HepG2 (cell line): ENCODE results near the gene RRP12. TPM values are rescaled to one million over a fixed set of nuclear protein-coding genes. Genes with fewer than 3 reads are reported as not detected.

Experiments used
- AFF4 ChIP-seq: sonication (generic); formaldehyde crosslinking; IDR thresholded peaks from 2 replicates; pipeline ENCODE4 v1.4.0; 2020; ENCODE audit warnings: missing genetic modification reagents
- CREM ChIP-seq, 2 experiments: sonication (generic) in 1 of 2; formaldehyde crosslinking in 1 of 2; IDR thresholded peaks; 2 replicates each; pipeline versions ENCODE4 v1.4.0 to v1.6.1; 2016 to 2020; ENCODE audit warnings: antibody characterized with exemption in 1 of 2, mild to moderate bottlenecking in 1 of 2, missing genetic modification reagents in 1 of 2
- ESRRA ChIP-seq: sonication (generic); formaldehyde crosslinking; IDR thresholded peaks from 2 replicates; pipeline ENCODE4 v1.5.1; 2020; ENCODE audit warnings: mild to moderate bottlenecking, low read depth, missing genetic modification reagents
- EZH2 ChIP-seq: conservative IDR thresholded peaks from 2 replicates; pipeline ENCODE4 v1.6.1; 2012; ENCODE audit warnings: mild to moderate bottlenecking, low read depth, low read length, moderate library complexity
- GLMP ChIP-seq: sonication (generic); formaldehyde crosslinking; IDR thresholded peaks from 2 replicates; pipeline ENCODE4 v1.9.0; 2021; ENCODE audit warnings: missing genetic modification reagents, mild to moderate bottlenecking, borderline replicate concordance
- HHEX ChIP-seq: IDR thresholded peaks from 2 replicates; pipeline ENCODE4 v1.6.1; 2016; ENCODE audit warnings: control low read depth
- HNF1A ChIP-seq, 2 experiments: sonication (generic) in 1 of 2; formaldehyde crosslinking in 1 of 2; IDR thresholded peaks; 2 replicates each; pipeline versions ENCODE4 v1.4.0 to v1.6.1; 2016 to 2020; ENCODE audit warnings: borderline replicate concordance in 1 of 2, low read depth in 1 of 2, mild to moderate bottlenecking in 1 of 2, missing genetic modification reagents in 1 of 2
- IKZF5 ChIP-seq: IDR thresholded peaks from 2 replicates; pipeline ENCODE4 v1.6.1; 2018; ENCODE audit warnings: missing genetic modification reagents, mild to moderate bottlenecking, missing compliant biosample characterization
- ZNF280D ChIP-seq: sonication (generic); formaldehyde crosslinking; IDR thresholded peaks from 2 replicates; pipeline ENCODE4 v1.5.1; 2020; ENCODE audit warnings: mild to moderate bottlenecking, missing genetic modification reagents
- ZNF383 ChIP-seq: sonication (generic); formaldehyde crosslinking; IDR thresholded peaks from 2 replicates; pipeline ENCODE4 v1.4.0; 2020; ENCODE audit warnings: missing genetic modification reagents, mild to moderate bottlenecking, borderline replicate concordance
- polyA plus RNA-seq, 8 experiments: library from polyadenylated mRNA; depleted of rRNA in 3 of 8; stranded (reverse) in 7 of 8; unstranded in 1 of 8; fragments of >200 nt; fragmentation: Illumina TruSeq in 4 of 8; extraction: Trizol in 4 of 8; gene quantifications; 2 replicates each; pipeline versions ENCODE4 v1.2.1 to v1.2.3, GENCODE V29; 2011 to 2016; ENCODE audit warnings: low read depth in 4 of 8, missing spikeins in 1 of 8, mixed read lengths in 1 of 8; ENCODE audit not compliant: insufficient read depth in 1 of 8
- total RNA-seq, 5 experiments: library from RNA; depleted of rRNA; stranded (reverse); fragments of >200 nt; fragmentation: Illumina TruSeq; extraction: Trizol; gene quantifications; 2 replicates each; pipeline ENCODE4 v1.2.3, GENCODE V29; 2016; ENCODE audit warnings: low read depth in 1 of 5

RRP12 gene
- total and polyA plus RNA-seq, 2 of the 13 experiments (the other 11 are each of a cell fraction or from before 2014, with no cell fraction given) = 13.2 to 39.4 TPM

GRCh38 chr10:97332591-97333350 is 68.4 kb downstream of the RRP12 start (continued):
- TF ChIP-seq AFF4 (CRISPR knock-in tag) (0 out of 2 replicates have a peak, but pooled peaks have one; percentile 27), HHEX (CRISPR knock-in tag) (no peak), CREM (IDR thresholded peaks at IDR 0.05) (0 out of 2 replicates have a peak, but pooled peaks have one; percentile 13), CREM (CRISPR knock-in tag; IDR thresholded peaks at IDR 0.05) (no peak), EZH2 (no peak), GLMP (CRISPR knock-in tag) (no peak), HNF1A (IDR thresholded peaks at IDR 0.05; ENCODE audit: low read depth) (no peak), HNF1A (CRISPR knock-in tag; IDR thresholded peaks at IDR 0.05; ENCODE audit: borderline replicate concordance) (no peak), ESRRA (CRISPR knock-in tag) (0 out of 2 replicates have a peak, but pooled peaks have one; percentile 40), ZNF383 (no peak), ZNF280D (CRISPR knock-in tag) (no peak), IKZF5 (CRISPR knock-in tag) (0 out of 2 replicates have a peak, but pooled peaks have one; percentile 3)
